Left forelimb (tissue), 1 donor: ENCODE data around the gene TRAF3.

ENCODE experiments used
- DNase-seq: peaks from one replicate; pipeline ENCODE4 v3.0.0-alpha.2; 2018; ENCODE audit warnings: low spot score

Gene TRAF3, protein sequence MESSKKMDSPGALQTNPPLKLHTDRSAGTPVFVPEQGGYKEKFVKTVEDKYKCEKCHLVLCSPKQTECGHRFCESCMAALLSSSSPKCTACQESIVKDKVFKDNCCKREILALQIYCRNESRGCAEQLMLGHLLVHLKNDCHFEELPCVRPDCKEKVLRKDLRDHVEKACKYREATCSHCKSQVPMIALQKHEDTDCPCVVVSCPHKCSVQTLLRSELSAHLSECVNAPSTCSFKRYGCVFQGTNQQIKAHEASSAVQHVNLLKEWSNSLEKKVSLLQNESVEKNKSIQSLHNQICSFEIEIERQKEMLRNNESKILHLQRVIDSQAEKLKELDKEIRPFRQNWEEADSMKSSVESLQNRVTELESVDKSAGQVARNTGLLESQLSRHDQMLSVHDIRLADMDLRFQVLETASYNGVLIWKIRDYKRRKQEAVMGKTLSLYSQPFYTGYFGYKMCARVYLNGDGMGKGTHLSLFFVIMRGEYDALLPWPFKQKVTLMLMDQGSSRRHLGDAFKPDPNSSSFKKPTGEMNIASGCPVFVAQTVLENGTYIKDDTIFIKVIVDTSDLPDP

DNA sequence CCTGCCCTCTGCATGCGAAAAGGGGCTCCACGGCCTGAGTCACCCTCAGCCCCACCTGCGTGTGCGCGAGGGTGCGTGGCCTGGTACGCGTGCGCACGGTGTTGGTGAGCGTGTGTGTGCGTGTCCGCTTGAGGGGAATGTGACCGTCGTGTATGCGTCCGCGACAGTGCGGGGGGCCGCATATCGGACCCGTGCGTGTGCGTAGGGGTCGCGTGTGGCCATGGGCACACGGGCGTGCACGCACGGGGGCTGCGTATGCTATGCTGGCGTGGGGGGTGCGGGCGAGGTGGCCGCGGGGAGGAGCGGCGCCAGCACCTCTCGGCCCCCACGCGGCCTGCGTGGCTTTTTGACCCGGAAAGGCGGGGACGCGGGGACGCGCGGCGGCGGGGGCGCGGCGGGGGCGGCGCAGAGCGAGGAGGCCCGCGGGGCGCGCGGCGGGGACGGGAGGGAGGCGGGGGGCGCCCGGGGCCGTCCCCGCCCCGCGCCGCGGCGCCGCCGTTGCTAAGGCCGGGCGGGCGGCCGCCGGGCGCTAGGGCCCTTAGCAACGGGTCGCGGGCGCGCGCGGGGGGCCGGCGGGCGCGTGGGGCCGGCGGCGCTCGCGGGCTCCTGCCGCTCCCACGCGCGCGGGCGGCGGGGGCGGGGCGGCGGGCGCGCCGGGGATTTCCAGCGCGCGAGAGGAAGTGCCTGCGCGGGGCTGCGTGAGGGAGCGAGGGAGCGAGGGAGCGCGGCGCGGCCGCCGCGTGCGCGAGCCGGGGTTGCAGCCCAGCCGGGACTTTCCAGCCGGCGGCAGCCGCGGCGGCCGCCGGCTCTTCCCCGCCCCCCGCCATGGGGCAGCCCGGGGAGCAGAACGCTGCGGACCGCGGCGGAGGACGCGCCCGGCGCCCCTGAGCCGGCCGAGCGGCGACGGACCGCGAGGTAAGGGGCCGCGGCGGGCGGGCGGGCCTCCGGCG, at the start of gene TRAF3:
TSS of gene TRAF3 (plus strand) at position 689 of the 950 bp plus-strand sequence. CDS start 92,753 bp downstream, outside the sequence.
- no peak for DNase-seq

DNA sequence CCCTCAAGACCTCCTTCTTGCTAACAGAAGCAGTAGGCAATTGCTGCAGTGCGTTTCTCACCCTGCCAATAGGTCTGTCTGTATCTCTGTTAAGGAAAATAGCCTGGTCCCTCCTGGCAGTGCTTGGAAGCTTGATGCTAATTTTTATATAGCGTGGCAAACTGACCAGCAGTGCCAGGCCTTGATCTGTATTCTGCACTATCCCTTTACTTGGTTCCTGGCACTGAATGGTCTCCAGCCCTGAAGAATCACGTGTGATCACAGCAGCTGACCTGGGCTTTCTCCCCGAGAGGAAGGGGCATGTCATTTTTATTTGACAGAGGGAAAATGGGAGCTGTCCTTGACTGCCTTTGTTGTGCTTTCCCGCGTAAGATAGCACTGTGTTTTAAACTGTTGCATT, 48.7 kb upstream of the TRAF3 start:
- no peak for DNase-seq

DNA sequence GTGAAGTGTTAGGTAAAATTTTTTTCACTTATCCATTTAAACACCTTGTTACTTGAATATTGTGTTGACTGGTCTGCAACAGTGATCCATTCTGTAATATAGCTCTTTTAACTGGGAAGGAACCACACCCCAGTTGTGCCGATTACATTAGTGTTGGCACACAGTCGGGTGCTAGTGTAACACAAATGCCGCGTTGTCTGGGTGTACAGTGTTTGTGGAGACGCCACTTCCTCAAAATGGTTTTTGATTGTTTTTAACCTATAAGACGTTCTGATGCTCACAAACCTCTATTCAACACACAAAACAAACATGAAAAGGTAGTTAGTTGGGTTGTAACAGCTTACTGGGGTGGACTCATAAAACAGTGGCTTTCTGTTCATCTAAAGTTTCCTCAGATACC, 48.0 kb upstream of the TRAF3 start:
- no peak for DNase-seq

DNA sequence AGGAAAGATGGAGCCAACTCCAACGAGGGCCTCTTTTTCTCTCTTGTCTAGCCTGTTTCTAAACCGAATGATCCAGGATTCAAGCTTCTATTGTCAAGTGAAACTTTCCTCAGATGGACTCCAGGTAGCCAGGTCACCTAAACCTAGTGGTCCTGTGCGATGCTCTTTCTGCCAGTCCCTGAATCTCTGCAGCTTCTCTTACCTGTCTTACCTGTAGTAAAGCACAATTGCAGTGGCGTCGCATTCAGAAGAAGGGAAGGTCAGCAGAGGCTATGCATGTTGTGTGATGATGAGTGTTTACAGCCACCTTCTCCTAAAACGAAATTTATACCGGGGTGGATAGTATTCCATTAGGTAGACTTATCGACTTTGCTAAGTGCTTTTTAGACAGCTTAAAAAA, 47.4 kb upstream of the TRAF3 start:
- no peak for DNase-seq

DNA sequence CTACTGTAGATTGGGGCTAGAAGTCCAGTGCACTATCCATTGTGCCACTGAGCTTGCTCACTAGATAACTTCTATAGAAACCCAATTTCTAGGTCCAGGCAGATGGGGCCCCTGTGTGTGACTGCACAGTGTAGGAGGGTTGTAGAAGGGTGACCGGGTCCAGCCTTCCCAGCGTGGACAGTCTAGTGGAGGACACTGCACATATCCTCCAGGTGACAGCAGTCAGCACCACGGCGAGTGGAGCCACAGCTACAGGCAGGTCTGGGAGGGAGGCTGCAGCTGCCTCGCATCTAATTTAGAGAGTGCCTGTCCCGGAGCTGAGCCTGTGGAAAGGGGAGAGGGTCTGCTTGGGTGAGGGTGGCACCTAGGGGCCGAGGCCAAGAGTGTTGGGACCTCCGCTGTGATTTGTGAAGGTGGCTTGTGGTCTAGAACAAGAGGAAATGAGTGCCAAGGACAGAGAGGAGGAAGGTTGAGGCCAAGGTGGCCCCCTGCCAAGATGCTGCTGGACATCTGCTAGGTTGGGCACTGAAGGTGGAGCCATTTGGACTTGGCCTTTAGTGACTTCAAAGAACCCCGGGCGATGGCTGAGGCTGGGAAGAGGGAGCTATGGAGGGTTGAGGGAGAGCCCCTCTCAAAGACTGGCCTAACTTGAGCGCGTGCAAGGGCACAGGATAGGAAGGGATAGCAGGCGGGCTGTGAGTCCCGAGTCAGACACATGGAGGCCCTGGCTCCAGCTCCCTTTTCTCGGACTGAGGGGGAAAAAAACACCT, 46.0 kb upstream of the TRAF3 start:
- no peak for DNase-seq

DNA sequence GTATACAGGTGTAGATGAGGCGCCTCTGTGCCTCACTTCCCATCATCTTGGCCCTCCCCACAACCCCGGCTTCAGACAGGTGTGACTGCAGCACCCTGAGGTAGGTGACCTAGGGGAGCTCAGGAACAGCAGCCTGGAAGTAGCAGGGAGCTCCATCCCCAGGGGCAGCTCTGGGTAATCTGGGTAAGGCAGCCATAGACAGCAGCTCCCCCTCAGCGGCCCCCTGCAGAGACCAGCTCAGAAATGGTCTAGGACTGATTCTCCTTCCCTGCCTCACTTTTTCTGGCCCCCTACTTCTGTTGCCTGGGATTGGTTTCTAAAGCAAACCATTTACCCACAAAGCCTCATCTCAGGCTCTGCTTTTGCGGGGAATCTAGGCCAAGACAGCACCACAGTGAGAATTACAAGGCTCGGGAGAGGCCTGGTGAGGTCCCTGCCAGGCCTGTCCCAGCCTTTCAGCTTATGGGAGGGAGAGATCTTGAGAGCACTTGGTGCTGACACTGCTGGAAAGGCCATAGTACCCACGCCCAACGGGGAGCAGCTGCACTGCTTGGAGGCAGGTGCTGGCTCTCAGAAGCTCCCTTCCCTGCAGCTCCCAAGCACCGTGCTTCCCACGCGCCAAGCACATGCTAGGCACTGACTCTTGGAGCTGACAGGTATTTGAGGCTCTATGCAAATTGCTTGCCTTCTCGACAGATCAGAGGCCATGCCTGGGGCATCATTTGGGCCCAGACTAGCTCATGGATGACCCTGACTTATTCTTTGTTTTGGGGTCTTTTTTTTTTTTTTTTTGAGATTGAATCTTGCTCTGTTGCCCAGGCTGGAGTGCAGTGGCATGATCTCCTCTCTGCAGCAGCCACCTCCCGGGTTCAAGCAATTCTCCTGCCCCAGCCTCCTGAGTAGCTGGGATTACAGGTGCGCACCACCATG, 45.1 kb upstream of the TRAF3 start:
- DNase-seq, result no peak

DNA sequence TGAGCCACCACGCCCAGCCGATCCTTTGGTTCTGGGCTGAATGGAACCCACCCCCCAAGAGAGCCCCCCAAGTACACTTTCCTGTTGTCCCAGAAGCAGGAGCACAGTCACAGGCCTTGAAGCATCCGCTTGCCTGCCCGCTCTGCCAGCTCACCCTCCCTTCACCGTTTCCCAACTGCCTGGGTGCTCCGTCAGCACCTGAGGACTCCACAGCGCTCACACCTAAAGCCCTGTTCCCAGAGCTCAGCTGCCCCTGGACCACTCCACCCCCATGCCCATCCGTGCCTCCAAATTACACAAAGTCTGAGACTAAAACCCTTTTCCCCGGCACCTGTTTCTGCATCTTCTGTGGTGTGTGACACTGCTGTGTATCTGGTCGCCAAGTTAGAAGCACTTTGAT, 44.3 kb upstream of the TRAF3 start:
- DNase-seq, result no peak

DNA sequence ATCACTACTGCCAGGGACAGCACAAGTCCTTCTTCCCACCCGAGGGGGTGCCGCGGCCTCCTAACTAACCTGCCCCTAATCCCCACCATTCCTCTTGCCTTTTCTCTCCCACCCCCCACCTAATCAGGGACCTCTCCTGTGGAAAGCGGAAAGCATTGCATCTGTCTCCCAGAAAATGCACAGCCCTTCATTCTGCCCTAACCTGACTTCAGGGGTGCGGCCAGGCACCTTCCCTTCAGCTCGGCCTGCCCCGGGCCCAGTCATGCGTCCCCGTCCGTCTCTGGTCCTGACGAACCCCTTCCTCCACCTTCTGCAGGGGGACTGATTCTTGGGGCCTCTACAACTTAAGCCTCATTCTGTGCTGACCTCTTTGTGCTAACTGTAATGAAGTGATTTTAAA, 43.9 kb upstream of the TRAF3 start:
- DNase-seq, result no peak

DNA sequence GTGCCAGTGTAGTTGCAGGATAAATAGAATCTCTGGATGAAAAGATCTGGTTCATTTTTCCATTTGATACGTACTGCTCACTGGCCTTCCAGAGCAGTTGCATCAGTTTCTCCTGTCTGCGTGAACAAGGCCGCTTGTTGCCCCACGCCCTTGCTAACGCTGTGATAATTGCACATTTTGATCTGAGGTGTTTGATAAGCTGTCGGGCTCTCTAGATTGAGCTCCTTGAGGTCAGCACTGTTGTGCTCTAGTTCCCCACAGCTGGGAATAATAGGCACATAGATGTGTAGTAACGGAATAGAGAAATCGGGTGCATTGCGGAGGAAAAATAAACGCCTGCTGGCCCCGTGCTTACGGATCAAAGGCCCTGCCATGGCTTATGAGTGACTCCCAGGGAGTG, 42.8 kb upstream of the TRAF3 start:
- no peak for DNase-seq

DNA sequence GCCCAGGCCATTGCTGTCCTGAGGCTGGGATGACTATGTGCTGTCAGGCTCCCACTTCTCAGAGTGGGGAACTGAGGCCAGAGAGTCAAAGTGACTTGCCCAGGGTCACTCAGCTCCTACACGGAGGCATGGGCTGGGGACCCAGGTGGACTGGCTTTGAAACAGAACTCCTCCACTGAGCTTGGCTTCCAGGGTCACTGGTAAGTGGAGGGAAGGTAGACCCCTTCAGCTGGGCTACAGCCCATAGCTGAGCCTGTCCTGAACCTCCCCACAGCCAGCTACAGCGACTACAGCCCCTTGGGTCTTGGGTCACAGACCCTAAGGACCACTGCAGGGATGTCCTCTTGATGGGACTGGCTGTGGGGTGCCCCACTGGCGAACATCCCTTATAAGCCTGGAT, 40.3 kb upstream of the TRAF3 start:
- no peak for DNase-seq

DNA sequence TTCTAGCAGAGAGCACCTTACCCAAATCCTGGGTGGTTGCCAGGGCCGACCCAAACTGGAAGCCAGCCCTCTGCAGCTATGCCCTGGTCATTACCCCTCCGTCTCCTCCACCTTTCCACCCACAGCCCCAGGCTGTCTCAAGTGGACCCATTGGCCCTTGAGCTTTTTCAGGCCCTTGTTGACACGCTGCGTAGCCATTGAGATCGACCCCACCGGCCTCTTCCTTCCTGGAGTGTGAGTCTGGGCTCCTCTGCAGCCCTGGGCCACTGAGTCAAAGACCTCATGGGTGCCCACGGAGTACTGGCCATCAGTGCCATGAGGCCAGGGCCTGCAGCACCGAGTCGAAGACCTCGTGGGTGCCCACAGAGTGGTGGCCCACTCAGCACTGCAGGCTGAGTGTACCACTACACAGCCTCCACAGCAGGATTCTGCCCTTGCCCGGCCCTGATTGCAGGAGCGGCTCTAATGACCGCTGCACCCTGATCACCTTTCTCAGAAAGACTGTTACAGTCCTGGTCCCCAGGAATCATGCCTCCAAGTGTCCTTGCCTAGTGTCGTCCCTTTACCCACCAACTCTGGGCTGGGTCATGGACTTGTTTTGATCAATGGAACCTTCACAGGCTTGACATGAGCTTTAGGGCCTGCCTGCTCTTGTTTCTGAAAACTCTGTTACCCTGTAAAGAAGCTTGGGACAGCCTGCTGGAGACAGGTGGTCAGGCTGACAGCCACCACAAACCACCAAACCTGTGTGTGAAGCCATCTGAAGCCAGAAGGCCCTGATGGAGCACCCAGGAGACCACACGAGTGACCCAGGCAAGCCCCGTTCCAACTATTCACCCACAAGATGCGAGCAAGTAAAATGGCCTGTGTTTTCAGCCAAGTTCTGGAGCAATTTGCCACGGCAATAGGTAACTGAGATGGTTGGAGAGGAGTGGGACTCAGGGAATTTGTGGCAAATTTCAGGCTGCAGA, 39.6 kb upstream of the TRAF3 start:
- no peak for DNase-seq

DNA sequence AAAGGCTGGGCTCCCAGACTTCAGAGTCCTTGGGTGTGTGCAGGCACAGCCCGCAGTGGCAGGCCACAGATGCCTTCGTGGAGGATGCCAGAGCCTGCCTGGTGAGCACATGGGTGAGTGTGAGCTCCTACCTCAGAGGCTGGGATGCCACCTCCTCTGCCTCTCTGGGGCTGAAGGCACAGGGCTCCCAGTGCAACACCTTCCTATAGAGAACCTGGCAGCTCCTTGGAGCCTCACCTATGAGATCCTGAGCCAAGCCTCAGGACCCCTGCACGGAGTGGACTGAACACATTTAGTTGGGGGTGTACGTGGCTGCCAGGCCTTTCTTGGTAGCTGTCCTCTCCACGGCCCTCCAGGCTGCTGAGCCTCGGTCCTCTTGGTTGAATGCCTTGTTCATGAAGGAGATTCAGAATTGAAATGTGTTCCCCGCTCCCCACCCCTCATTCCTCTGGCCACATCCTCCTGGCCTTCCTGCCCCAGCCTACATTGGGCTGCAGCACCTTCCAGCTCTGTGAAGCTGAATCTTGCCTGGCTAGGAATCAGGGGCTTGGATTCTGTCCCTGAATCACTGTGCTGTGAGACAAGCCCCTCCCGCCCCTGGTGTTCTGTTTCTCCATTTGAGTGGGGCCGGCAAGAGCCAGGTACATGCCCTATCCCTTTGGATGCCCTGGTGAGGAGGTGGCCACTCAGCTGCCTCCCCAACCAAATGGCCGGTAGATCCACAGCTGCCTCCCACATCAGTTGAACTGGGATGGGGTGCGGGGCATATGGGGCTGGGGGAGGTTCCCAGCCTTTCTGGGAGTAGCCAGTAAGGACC, 38.7 kb upstream of the TRAF3 start:
- DNase-seq, result no peak

DNA sequence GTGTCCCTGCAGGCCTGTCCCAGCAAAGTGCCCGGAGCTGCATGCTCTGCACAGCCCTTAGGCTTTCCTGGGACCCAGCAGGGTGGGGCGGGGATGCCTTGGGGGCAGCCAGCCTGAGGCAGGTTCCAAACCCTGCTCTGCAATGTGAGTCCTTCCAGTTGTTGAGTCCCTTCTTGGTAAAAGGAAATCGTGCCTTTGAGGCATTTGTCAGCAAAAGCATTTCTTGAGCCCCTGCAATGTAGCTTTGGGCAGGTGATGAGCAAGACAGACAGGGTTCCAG, 38.1 kb upstream of the TRAF3 start:
- DNase-seq, result no peak

DNA sequence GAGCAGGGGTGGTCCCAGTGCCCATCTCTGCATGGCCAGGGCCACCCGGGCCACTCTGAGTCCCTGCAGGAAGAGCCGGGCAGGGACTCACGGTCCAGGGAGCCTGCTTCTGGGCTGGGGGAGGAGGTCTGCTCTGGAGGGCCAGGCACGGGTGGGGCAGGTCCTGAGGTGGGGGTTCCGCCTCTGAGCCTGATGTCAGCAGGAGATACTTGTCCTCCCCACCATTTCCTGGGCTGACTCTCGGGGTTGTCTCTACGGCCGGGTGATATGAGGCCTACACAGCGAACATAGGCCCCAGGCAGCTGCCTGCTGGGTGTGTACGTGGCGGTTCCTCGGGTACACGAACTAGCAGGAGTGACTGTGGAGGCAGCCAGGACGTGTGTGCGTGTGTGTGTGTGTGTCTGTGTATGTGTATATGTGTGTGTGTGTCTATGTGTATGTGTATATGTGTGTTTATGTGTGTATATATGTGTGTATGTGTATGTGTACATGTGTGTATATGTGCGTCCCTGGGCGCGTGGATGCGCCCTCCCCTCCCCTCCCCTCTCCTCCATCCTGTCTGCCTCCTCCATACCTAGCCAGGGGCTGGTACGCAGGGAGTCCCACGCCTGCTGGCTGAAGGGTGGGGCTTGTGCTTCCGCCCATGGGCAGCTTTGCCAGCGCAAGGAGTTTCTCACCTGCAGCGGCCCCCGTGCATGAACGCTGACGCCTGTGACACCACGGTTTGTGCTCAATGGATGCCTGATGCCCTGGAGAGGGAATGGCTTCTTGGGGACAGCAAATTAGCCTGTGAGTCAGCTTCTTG, 30.4 kb upstream of the TRAF3 start:
- DNase-seq, result no peak

DNA sequence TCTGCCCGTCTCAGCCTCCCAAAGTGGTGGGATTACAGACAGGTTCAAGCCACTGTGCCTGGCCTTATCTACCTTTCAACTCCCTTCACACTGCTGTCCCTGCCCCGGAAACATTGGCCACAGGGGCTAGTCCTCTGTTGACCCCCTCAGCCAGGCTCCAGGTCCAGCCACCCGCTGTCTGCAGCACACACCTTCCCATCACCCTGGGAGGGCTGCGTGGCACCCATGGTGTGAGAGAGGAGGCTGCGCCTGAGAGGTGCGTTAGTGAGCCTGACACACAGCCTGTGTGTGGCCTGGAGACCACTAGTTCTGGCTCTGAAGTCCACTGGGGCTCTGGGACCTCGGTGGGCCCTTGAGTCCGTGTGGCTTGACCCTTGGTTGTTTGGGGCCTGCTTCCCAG, 28.4 kb upstream of the TRAF3 start:
- no peak for DNase-seq

DNA sequence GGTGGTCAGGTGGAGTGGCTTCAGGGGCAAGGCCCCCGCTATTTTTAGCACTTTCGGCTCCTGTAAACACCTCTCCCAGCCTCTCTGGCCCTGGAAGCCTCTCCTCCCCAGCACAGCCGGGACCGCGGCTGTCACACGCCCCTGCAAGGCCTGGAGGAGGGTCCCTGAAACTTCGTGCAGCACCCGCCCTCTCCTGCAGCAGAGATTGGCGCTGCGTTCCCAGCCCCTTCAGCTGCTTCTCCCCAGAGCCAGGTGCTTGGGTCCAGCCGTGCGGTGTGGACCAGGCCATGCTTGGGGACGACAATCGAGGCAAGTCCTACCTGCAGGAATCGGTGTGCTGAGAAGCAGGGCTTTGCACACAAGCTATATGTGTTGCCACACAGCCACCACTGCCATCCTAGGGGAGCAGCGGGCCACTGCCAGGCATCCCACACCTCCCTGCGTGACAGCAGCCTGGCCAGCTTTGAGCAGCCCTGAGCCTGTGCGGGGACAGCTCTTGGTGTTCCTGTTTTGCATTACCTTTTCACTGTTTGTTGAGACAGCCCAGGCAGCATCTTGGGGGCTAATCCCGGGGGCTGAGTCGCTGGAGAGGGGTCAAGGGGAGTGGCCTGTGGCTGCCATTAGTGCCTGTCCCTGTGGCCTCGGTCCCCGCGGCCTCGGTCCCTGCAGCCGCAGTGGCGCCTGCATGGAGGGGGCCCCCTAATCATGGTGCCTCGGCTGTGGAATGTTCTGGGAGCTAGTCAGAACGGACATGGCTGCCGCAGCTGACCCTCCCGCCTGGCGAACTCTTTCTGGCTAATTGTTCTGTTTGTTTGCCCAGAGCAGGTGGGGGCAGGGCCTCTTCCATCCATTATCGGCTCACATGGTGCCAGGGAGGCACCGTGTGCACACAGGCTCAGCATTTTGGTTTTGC, 27.6 kb upstream of the TRAF3 start:
- DNase-seq, result no peak

DNA sequence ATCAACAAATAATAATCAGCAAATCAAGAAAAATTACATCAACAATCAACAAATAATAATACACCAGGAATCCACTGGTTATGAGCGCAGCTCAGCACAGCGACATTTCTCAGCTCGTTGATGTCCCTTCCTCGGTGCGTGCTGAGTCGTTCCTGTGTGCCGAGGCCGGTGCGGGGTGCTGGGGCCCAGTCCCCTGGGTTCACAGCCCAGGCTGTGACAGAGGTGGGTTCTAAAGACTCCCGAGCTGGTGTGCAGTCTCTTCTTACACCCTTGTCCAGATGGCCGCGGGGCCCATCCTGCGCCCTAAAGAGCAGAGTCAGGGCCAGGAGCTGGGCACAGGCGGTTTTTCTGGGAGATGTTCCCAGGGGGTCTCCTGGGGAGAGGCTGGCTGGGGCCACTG, 26.9 kb upstream of the TRAF3 start:
- no peak for DNase-seq
